ENCODE results near the gene COBL. TPM values are rescaled to one million over a fixed set of nuclear protein-coding genes. Genes with fewer than 3 reads are reported as not detected.

COBL gene
- total RNA-seq, 6 experiments from 2014 or later: not detected

DNA sequence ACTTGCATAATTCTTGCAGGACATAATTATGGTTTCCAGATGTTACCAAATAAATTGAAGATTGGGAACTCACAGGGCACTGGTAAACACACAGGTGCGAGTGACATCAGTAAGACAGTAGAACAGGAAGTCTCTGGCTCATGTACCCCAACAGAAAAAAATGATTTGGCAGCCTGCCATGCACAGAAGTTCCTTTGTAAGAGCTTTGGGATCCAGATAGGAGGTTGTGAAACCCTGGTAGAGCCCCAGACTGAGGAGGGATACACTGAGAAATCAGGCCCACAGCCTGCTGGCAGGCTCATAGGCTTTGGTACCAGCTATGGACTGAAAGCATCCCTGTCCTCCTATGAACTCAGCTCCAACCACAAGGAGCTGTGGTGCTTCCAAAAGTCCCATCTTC, 118.0 kb downstream of the COBL start:
- no peaks in the 10 kb centered on the region for H3K4me1 Mint-ChIP-seq (ENCODE audit: low read depth)
- no peak overlapping the region for H3K27ac Mint-ChIP-seq
- TF ChIP-seq, protein P1, sequence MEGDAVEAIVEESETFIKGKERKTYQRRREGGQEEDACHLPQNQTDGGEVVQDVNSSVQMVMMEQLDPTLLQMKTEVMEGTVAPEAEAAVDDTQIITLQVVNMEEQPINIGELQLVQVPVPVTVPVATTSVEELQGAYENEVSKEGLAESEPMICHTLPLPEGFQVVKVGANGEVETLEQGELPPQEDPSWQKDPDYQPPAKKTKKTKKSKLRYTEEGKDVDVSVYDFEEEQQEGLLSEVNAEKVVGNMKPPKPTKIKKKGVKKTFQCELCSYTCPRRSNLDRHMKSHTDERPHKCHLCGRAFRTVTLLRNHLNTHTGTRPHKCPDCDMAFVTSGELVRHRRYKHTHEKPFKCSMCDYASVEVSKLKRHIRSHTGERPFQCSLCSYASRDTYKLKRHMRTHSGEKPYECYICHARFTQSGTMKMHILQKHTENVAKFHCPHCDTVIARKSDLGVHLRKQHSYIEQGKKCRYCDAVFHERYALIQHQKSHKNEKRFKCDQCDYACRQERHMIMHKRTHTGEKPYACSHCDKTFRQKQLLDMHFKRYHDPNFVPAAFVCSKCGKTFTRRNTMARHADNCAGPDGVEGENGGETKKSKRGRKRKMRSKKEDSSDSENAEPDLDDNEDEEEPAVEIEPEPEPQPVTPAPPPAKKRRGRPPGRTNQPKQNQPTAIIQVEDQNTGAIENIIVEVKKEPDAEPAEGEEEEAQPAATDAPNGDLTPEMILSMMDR (IDR thresholded peaks at IDR 0.05): no peak
- DNase-seq: no peak
- peaks cover 4% of the 10 kb centered on the region; the same call in 1 of the 2 replicates for H3K9me3 Mint-ChIP-seq
- H3K36me3 Mint-ChIP-seq (ENCODE audit: low read depth): no peaks in the 10 kb centered on the region
- H3K4me3 Mint-ChIP-seq: no peak overlapping the region
- peaks cover 2% of the 10 kb centered on the region; the same call in 1 of the 2 replicates for H3K27me3 Mint-ChIP-seq (ENCODE audit: insufficient read depth)

DNA sequence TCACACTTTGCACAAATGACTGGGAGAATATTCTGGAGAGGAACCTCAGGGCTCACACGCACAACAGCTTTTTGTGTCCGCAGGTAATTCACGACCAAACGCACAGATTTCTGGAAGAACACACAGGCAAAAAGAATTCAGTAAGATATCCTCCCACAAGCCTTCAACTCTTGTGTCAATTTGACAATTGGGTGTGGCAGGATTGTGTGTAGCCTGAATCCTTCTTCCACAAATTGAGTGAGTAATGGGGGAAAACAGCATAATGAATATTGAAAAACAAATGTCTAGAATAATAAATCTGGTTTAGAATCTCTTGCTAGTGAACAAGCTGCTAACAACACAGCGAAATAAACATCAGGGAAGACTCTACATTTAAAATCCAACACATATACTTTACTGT, 125.6 kb downstream of the COBL start:
- Mint-ChIP-seq H3K4me3 (no peak overlapping the region), H3K36me3 (ENCODE audit: low read depth) (no peaks in the 10 kb centered on the region), H3K9me3 (no peaks in the 10 kb centered on the region), H3K27ac (no peak overlapping the region), H3K4me1 (ENCODE audit: low read depth) (no peaks in the 10 kb centered on the region), H3K27me3 (ENCODE audit: insufficient read depth) (peaks cover 4% of the 10 kb centered on the region)
- TF ChIP-seq, protein P1 (IDR thresholded peaks at IDR 0.05): no peak
- no peak for DNase-seq

DNA sequence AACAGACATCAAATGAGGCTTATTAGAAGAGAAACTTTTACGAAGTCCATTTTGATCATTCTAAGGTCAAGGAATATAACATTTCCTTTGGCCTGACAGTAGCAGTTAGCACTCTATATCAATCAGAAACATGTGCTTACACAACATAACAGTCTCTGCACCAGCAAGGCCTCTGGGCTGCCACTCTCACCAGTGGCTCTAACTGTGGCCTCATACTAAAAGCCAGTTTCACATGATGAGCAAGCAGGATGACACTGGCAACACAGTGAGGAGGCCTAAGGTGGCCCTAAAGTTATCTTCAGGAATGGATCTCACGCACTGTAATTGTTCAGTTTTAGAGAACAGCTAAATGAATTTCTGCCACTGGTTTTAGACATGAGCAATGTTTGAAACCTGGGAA, 126.8 kb downstream of the COBL start:
- H3K36me3 Mint-ChIP-seq (ENCODE audit: low read depth): no peaks in the 10 kb centered on the region
- H3K4me3 Mint-ChIP-seq: no peak overlapping the region

DNA sequence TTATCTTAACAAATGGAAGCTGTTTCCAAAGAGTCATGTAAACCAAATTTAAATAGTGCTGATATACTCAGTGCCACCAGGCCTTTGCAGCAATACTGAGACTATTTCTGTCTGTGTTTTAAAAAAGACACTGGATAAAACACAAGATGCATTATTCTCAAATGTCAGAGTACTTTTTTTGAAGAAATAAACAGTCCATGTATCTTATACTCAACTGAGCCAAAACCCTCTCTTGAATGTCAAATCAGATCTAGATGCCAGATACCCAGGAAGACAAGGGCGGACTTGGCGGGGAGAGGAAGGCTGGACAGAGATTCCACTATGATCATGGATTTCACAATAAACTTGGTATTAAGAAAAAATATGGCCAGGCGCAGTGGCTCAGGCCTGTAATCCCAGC, 127.6 kb downstream of the COBL start:
- Mint-ChIP-seq H3K27ac (no peak overlapping the region), H3K4me3 (no peak overlapping the region), H3K9me3 (no peaks in the 10 kb centered on the region), H3K27me3 (ENCODE audit: insufficient read depth) (peaks cover 4% of the 10 kb centered on the region), H3K4me1 (ENCODE audit: low read depth) (no peaks in the 10 kb centered on the region), H3K36me3 (ENCODE audit: low read depth) (no peaks in the 10 kb centered on the region)
- TF ChIP-seq, protein P1 (IDR thresholded peaks at IDR 0.05): no peak
- DNase-seq: no peak

More for the DNA sequence above, 126.8 kb downstream of the COBL start:
- Mint-ChIP-seq H3K27ac (no peak overlapping the region), H3K4me1 (ENCODE audit: low read depth) (no peaks in the 10 kb centered on the region), H3K9me3 (no peaks in the 10 kb centered on the region), H3K27me3 (ENCODE audit: insufficient read depth) (peaks cover 4% of the 10 kb centered on the region)
- no peak for DNase-seq
- TF ChIP-seq, protein P1 (IDR thresholded peaks at IDR 0.05): no peak

DNA sequence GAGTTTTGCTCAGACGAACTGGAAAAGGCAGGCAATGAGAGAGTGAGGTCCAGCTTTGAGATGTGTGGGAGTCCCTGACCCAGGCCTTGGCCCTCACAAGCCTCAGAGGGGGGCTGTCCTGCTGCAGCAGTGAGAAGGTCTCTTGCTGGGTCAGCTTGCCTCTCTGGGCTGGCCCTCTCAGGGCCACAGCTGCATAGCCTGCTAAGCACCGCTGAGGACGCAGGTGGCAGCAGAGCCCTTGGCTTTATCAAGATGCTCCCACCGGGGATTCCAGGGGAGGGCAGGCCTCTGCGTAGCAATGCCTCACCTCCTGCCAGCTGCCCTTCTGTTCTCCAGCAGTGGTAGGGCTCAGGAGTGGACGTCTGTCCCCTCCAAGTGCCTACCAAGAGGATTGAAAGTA, 128.7 kb downstream of the COBL start:
- H3K4me3 Mint-ChIP-seq: no peak overlapping the region
- H3K4me1 Mint-ChIP-seq (ENCODE audit: low read depth): no peaks in the 10 kb centered on the region
- no peak overlapping the region for H3K27ac Mint-ChIP-seq
- TF ChIP-seq, protein P1 (IDR thresholded peaks at IDR 0.05): no peak
- DNase-seq: no peak
- no peaks in the 10 kb centered on the region for H3K9me3 Mint-ChIP-seq
- peaks cover 4% of the 10 kb centered on the region for H3K27me3 Mint-ChIP-seq (ENCODE audit: insufficient read depth)
- no peaks in the 10 kb centered on the region for H3K36me3 Mint-ChIP-seq (ENCODE audit: low read depth)

DNA sequence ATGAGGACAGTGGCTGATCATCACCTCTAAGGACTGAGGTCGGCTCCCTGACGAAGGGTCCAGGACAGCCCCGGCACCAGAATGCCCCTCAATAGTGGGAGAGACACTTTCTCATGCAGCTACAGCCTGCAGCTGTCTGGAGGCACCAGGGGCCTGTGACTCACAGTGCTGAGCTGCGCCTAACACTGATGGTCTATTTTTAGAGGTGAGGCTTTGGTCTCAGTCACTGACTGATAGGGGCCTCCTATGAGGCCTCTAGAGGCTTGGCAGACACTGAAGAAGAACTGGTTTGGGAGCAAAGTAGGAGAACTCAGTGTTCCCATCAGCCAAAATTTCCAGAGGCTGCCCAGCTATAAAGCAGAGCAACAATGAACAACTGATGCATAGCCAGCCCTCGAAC, 130.1 kb downstream of the COBL start:
- peaks cover 9% of the 10 kb centered on the region for H3K27me3 Mint-ChIP-seq (ENCODE audit: insufficient read depth)
- no peaks in the 10 kb centered on the region for H3K9me3 Mint-ChIP-seq
- H3K4me1 Mint-ChIP-seq (ENCODE audit: low read depth): no peaks in the 10 kb centered on the region

More for the DNA sequence above, 130.1 kb downstream of the COBL start:
- DNase-seq: no peak
- TF ChIP-seq, protein P1 (IDR thresholded peaks at IDR 0.05): no peak
- no peaks in the 10 kb centered on the region for H3K36me3 Mint-ChIP-seq (ENCODE audit: low read depth)
- no peak overlapping the region for H3K4me3 Mint-ChIP-seq
- H3K27ac Mint-ChIP-seq: no peak overlapping the region

All from HFFc6 (cell line).